ENCODE measurements around the gene OOSP4A. TPM values are rescaled to one million over a fixed set of nuclear protein-coding genes. Genes with fewer than 3 reads are reported as not detected.

OOSP4A gene
- total RNA-seq, 1 donor from 2014 or later, result not detected

DNA sequence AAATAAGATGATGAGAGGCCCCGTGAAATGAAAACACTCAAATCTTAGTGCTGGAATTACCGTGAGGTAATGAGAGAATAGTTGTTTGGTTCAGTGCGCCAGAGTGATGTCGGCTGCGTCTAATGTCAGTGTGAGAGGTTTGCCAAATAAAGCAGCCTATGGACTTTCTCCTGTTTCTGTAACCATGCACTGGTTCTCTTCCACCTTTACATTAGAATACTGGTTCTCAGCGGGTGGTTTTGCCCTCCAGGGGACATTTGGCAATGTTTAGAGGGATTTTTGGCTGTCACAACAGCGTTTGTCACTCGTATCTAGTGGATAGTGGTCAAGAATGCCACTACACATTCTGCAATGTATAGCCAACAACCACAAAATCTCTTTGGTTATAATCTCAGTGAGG lies 54.2 kb downstream of the OOSP4A start:
- H3K4me3 ChIP-seq, result no peak overlapping the region
- TF ChIP-seq, protein P1, sequence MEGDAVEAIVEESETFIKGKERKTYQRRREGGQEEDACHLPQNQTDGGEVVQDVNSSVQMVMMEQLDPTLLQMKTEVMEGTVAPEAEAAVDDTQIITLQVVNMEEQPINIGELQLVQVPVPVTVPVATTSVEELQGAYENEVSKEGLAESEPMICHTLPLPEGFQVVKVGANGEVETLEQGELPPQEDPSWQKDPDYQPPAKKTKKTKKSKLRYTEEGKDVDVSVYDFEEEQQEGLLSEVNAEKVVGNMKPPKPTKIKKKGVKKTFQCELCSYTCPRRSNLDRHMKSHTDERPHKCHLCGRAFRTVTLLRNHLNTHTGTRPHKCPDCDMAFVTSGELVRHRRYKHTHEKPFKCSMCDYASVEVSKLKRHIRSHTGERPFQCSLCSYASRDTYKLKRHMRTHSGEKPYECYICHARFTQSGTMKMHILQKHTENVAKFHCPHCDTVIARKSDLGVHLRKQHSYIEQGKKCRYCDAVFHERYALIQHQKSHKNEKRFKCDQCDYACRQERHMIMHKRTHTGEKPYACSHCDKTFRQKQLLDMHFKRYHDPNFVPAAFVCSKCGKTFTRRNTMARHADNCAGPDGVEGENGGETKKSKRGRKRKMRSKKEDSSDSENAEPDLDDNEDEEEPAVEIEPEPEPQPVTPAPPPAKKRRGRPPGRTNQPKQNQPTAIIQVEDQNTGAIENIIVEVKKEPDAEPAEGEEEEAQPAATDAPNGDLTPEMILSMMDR (IDR thresholded peaks at IDR 0.05), result no peak
- no peak overlapping the region for H3K27ac ChIP-seq
- intact Hi-C loops (cut with DNase I), result no loop called here
- no peak for ATAC-seq
- DNase-seq, result no peak
- H3K27me3 ChIP-seq, result no peaks in the 10 kb centered on the region
- no peaks in the 10 kb centered on the region for H3K9me3 ChIP-seq
- H3K36me3 ChIP-seq, result no peaks in the 10 kb centered on the region
- H3K4me1 ChIP-seq, result no peaks in the 10 kb centered on the region

Other genes with a start within 250 kb of the OOSP4A start
- 75.1 TPM for gene STX3, start 208.7 kb upstream of the OOSP4A start, total RNA-seq
- 30.1 TPM for gene MRPL16, start 153.3 kb upstream of the OOSP4A start, total RNA-seq
- gene CBLIF, start 118.5 kb upstream of the OOSP4A start, total RNA-seq, result not detected
- not detected for gene TCN1, start 97.5 kb upstream of the OOSP4A start, total RNA-seq
- not detected for gene OOSP3, start 85.3 kb upstream of the OOSP4A start, total RNA-seq
- gene OOSP1, start 25.6 kb upstream of the OOSP4A start, total RNA-seq, result not detected
- gene OOSP4B, start 53.1 kb downstream of the OOSP4A start, total RNA-seq, result not detected
- not detected for gene OOSP2, start 76.4 kb downstream of the OOSP4A start, total RNA-seq
- gene MS4A3, start 92.6 kb downstream of the OOSP4A start, total RNA-seq, result not detected
- gene MS4A2, start 124.6 kb downstream of the OOSP4A start, total RNA-seq, result 20.6 TPM
- gene MS4A6A, start 219.1 kb downstream of the OOSP4A start, total RNA-seq, result 112 TPM